Endodermal cell (in vitro differentiated cells): Measurements from ENCODE around the gene IFNGR2. TPM values are rescaled to one million over a fixed set of nuclear protein-coding genes. Genes with fewer than 3 reads are reported as not detected.

ENCODE experiments used
- DNase-seq: peaks from one replicate; pipeline ENCODE4 v3.0.0-alpha.2; 2017
- H3K27ac ChIP-seq: 2 replicates; pipeline ENCODE4 v1.5.1; 2013; ENCODE audit warnings: mild to moderate bottlenecking, low read depth, low read length, moderate library complexity
- H3K27me3 ChIP-seq: 2 replicates; pipeline ENCODE4 v1.6.1; 2013; ENCODE audit warnings: mild to moderate bottlenecking, low read length, moderate library complexity; ENCODE audit not compliant: insufficient read depth, control insufficient read depth, poor library complexity, severe bottlenecking
- H3K36me3 ChIP-seq: 2 replicates; pipeline ENCODE4 v1.7.0; 2013; ENCODE audit warnings: mild to moderate bottlenecking, low read length, moderate library complexity; ENCODE audit not compliant: control insufficient read depth, insufficient read depth
- H3K4me1 ChIP-seq: one replicate; pipeline ENCODE4 v1.7.0; 2013; ENCODE audit warnings: low read length; ENCODE audit not compliant: control insufficient read depth, insufficient read depth
- H3K4me3 ChIP-seq: 2 replicates; pipeline ENCODE4 v1.5.1; 2013; ENCODE audit warnings: mild to moderate bottlenecking, low read length, moderate library complexity
- H3K9ac ChIP-seq: 2 replicates; pipeline ENCODE4 v1.6.1; 2013; ENCODE audit warnings: mild to moderate bottlenecking, low read length, moderate library complexity; ENCODE audit not compliant: poor library complexity, severe bottlenecking; ENCODE audit errors: extremely low read depth
- H3K9me3 ChIP-seq: 2 replicates; pipeline ENCODE4 v1.6.1; 2013; ENCODE audit warnings: mild to moderate bottlenecking, low read length, moderate library complexity; ENCODE audit not compliant: control insufficient read depth
- H3K27ac Mint-ChIP-seq: 2 replicates; pipeline ENCODE4 v1.8.0; 2020; ENCODE audit warnings: mixed read lengths
- H3K27me3 Mint-ChIP-seq: 2 replicates; pipeline ENCODE4 v1.8.0; 2021; ENCODE audit warnings: mild to moderate bottlenecking, mixed read lengths; ENCODE audit not compliant: insufficient read depth
- H3K36me3 Mint-ChIP-seq: 2 replicates; pipeline ENCODE4 v1.8.0; 2020; ENCODE audit warnings: low read depth, mixed read lengths
- H3K4me1 Mint-ChIP-seq: 2 replicates; pipeline ENCODE4 v1.8.0; 2020; ENCODE audit warnings: mixed read lengths
- H3K4me3 Mint-ChIP-seq: 2 replicates; pipeline ENCODE4 v1.8.0; 2020; ENCODE audit warnings: mild to moderate bottlenecking, moderate library complexity, mixed read lengths
- H3K9me3 Mint-ChIP-seq: 2 replicates; pipeline ENCODE4 v1.8.0; 2020; ENCODE audit warnings: mild to moderate bottlenecking, mixed read lengths
- CTCF ChIP-seq: fragments of 200-600 bp; sonication (generic); conservative IDR thresholded peaks from 2 replicates; pipeline ENCODE4 v1.5.0; 2021; ENCODE audit warnings: antibody characterized with exemption, mild to moderate bottlenecking
- WGBS, 2 experiments: methylation state at CpG; one replicate each; pipeline versions ENCODE4 v1.1.5 to v1.1.7; 2013; ENCODE audit warnings: missing lambda C conversion rate in 2 of 2, mixed read lengths in 1 of 2; ENCODE audit not compliant: insufficient coverage in 1 of 2, insufficient read length in 1 of 2; 5-methylcytosine and 5-hydroxymethylcytosine counted together
- total RNA-seq, 2 donors: library from RNA; stranded (reverse); fragmentation: NEBNext Ultra II Directional in 1 of 2; extraction: Animal tissue kit (Norgen Biotek cat#: 25700) in 1 of 2; gene quantifications; 2 replicates in 1 of 2; 3 replicates in 1 of 2; pipeline ENCODE4 v1.2.1, GENCODE V29; 2021

Gene IFNGR2
- total RNA-seq, 2 donors from 2014 or later, result 41.9 to 55.1 TPM

GRCh38 chr21:33414068-33414467, 10.9 kb downstream of the IFNGR2 start:
- no peak overlapping the region for H3K27ac ChIP-seq
- no peaks in the 10 kb centered on the region for H3K9me3 ChIP-seq
- no peaks in the 10 kb centered on the region for H3K27me3 Mint-ChIP-seq
- H3K4me1 ChIP-seq, result peaks cover 3% of the 10 kb centered on the region
- H3K4me1 Mint-ChIP-seq, result peaks cover 31% of the 10 kb centered on the region
- H3K9ac ChIP-seq, result no peak overlapping the region
- peaks cover 46% of the 10 kb centered on the region for H3K36me3 Mint-ChIP-seq
- TF ChIP-seq CTCF, result no peak
- no peaks in the 10 kb centered on the region for H3K27me3 ChIP-seq
- no peak overlapping the region for H3K4me3 Mint-ChIP-seq
- H3K9me3 Mint-ChIP-seq, result no peaks in the 10 kb centered on the region
- H3K4me3 ChIP-seq, result no peak overlapping the region
- WGBS, 2 experiments, result 79 to 83% methylated on average over 11 to 14 of the region's 14 CpGs
- peak; percentile 62 for DNase-seq
- peak overlapping the region; percentile 48 for H3K27ac Mint-ChIP-seq
- H3K36me3 ChIP-seq, result peaks cover 52% of the 10 kb centered on the region

GRCh38 chr21:33414926-33415325, 11.7 kb downstream of the IFNGR2 start:
- no peaks in the 10 kb centered on the region for H3K9me3 Mint-ChIP-seq
- H3K4me1 Mint-ChIP-seq, result peaks cover 31% of the 10 kb centered on the region
- H3K27ac Mint-ChIP-seq, result peak overlapping the region; percentile 13

DNA sequence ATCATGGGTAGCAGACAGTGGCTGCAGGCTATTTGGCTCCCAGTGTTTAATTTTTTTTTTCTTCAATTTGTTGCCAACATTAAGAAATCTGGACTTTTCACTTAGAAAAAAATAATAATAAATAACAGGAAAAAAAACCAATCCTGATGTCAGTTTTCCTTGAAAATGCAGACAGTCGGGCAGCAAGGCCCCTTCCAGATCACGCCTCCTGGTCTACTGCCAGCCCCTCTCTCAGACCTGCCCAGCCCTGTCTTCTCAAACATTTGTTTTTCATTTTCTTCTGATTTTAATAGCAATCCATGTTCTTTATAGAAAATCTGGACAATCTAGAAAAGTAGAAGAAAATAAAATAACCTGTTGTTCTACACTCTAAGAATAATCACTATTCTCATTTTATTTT, 15.5 kb downstream of the IFNGR2 start:
- no peak overlapping the region for H3K27ac ChIP-seq
- H3K27me3 Mint-ChIP-seq, result no peaks in the 10 kb centered on the region
- peaks cover 67% of the 10 kb centered on the region for H3K36me3 Mint-ChIP-seq
- no peak for DNase-seq
- no peaks in the 10 kb centered on the region for H3K27me3 ChIP-seq
- H3K9me3 Mint-ChIP-seq, result no peaks in the 10 kb centered on the region
- no peak overlapping the region for H3K27ac Mint-ChIP-seq
- H3K4me1 Mint-ChIP-seq, result peaks cover 15% of the 10 kb centered on the region
- no peak for TF ChIP-seq CTCF
- H3K36me3 ChIP-seq, result peaks cover 58% of the 10 kb centered on the region
- H3K4me1 ChIP-seq, result no peaks in the 10 kb centered on the region
- H3K4me3 Mint-ChIP-seq, result no peak overlapping the region
- H3K9me3 ChIP-seq, result no peaks in the 10 kb centered on the region
- 91 to 100% methylated on average over 2 of the region's 2 CpGs for WGBS, 2 experiments
- no peak overlapping the region for H3K4me3 ChIP-seq
- no peak overlapping the region for H3K9ac ChIP-seq

More at GRCh38 chr21:33414926-33415325, 11.7 kb downstream of the IFNGR2 start:
- H3K4me3 Mint-ChIP-seq, result peak overlapping the region; percentile 18
- Histone ChIP-seq H3K36me3 (peaks cover 56% of the 10 kb centered on the region), H3K9ac (no peak overlapping the region), H3K27me3 (no peaks in the 10 kb centered on the region), H3K27ac (no peak overlapping the region), H3K4me3 (no peak overlapping the region), H3K9me3 (no peaks in the 10 kb centered on the region), H3K4me1 (peaks cover 3% of the 10 kb centered on the region)
- DNase-seq, result no peak
- peaks cover 49% of the 10 kb centered on the region for H3K36me3 Mint-ChIP-seq
- TF ChIP-seq CTCF, result no peak
- 93 to 94% methylated on average over 9 to 11 of the region's 11 CpGs for WGBS, 2 experiments
- no peaks in the 10 kb centered on the region for H3K27me3 Mint-ChIP-seq
